NOMO-1 (cell line): ENCODE measurements around the gene RBM28.

Experiments used
- DNase-seq, 2 experiments: peaks; one replicate each; lab custom pipeline; 2025; ENCODE audit not compliant: unreplicated experiment in 2 of 2; lab: John Stamatoyannopoulos, UW

The RBM28 gene

DNA sequence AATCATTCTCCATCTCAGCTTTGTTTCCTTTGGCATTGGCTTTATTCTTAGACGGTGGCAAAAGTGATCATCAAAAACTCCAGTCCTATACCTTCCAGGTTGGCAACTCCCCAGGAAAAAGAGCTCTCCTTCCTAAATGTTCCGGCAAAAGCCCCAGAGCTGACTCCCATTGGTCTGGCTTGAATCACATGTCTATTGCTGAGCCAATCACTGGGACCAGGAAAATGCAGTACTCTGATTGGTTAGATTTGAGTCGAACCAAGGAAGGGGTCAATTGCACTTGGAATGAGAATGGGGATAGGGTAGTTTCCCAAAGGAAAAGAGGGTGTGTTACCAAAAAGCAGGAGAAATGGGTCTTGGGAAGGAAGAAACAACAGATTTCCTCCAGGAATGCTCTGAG lies 80.3 kb downstream of the RBM28 start:
- DNase-seq, result no peak

GRCh38 chr7:128262273-128263028 lies 81.3 kb downstream of the RBM28 start:
- no peak for DNase-seq

GRCh38 chr7:128260069-128260795 lies 83.5 kb downstream of the RBM28 start:
- no peak for DNase-seq

DNA sequence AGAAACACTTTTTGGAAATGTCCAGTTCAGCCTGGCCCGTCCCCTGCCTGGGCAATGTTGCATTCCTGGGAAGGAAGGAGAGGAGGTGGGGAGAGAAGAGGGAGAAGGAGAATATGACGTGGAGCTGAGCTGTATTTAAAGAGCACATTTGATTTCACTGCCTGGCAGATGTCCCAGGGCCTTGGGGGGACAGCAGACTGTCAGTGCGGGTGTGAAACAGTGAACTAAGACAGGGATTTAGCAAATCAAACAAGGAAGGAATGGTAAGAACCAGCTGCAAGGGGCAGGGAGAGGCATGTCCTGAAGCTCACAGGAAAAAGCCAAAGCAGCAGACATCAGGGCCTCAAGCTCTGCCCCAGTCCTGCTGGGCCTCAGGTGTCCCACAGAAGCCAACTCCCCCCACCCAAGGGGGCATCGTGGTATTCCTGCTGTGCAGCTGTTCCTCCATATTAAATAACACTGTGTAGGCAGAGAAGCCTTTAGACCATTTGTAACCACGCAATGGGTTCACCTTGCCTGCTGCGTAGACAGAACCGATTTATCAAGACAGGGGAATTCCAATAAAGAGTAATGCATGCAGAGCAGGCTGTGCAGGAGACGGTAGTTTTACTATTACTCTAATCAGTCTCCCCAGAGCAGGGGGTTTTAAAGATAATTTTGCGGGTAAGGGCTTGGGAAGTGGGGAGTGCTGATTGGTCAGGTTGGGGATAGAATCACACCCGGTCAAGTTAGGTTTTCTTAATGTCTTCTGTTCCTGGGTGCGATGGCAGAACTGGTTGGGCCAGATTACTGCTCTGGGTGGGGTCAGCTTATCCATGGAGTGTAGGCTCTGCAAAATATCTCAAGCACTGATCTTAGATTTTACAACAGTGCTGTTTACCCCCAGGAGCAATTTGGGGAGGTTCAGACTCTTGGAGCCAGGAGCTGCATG lies 84.3 kb downstream of the RBM28 start:
- no peak for DNase-seq

- DNase-seq, result no peak
Observed at GRCh38 chr7:128257458-128257857, 86.2 kb downstream of the RBM28 start.

- no peak for DNase-seq
Observed at GRCh38 chr7:128255271-128255670, 88.4 kb downstream of the RBM28 start.

GRCh38 chr7:128254470-128254869 lies 89.2 kb downstream of the RBM28 start:
- DNase-seq, result no peak

DNA sequence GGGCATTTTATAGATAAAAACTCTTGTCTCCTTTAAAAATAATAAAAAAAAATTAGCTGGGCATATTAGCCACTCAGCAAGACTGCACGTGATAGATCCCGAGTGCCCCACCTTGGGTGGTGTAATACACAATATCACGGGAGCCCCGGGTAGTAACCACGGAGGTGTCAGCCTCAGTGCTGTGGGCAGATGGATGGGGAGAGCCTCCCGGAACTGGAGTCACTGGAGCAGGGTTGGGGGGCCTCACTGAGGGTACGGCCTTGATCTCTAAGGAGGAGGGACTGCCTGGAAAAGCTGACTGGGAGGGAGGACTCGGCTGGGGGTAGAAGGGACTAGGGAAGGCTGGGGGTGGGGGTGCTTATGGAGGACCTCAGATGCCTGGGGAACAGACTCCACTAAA lies 90.0 kb downstream of the RBM28 start:
- no peak for DNase-seq

- no peak for DNase-seq
Observed at GRCh38 chr7:128251337-128251736, 92.4 kb downstream of the RBM28 start.
